Loucy (cell line): ENCODE results near the gene USPL1.
"Not testable (repeated sequence)": the region's sequence is repeated elsewhere in the genome, so short reads cannot be mapped to it uniquely, and the experiment has no call there.

ENCODE experiments used
- H2AFZ ChIP-seq: fragments of 200-600 bp; sonication (generic); 2 replicates; pipeline ENCODE4 v1.6.0; 2016; ENCODE audit warnings: antibody characterized with exemption, mild to moderate bottlenecking, low read length, moderate library complexity
- H3F3A ChIP-seq: fragments of 200-600 bp; 2 replicates; pipeline ENCODE4 v1.6.0; 2016; ENCODE audit warnings: antibody characterized with exemption, low read depth, mild to moderate bottlenecking
- H3K27me3 ChIP-seq: fragments of 200-600 bp; sonication (generic); 2 replicates; pipeline ENCODE4 v1.6.1; 2014; ENCODE audit warnings: low read length, mild to moderate bottlenecking; ENCODE audit not compliant: insufficient read depth, poor library complexity, severe bottlenecking
- H3K36me3 ChIP-seq: fragments of 200-600 bp; sonication (generic); 2 replicates; pipeline ENCODE4 v1.6.1; 2016; ENCODE audit warnings: low read length; ENCODE audit not compliant: insufficient read depth
- H3K4me1 ChIP-seq: fragments of 200-600 bp; sonication (generic); 2 replicates; pipeline ENCODE4 v1.5.1; 2014; ENCODE audit warnings: low read length, mild to moderate bottlenecking; ENCODE audit not compliant: insufficient read depth, poor library complexity, severe bottlenecking
- H3K4me2 ChIP-seq: fragments of 200-600 bp; sonication (generic); 2 replicates; pipeline ENCODE4 v1.6.0; 2014; ENCODE audit warnings: antibody characterized with exemption, low read length, low read depth, mild to moderate bottlenecking; ENCODE audit not compliant: poor library complexity, severe bottlenecking
- H3K4me3 ChIP-seq: fragments of 200-600 bp; sonication (generic); 2 replicates; pipeline ENCODE4 v1.5.1; 2014; ENCODE audit warnings: low read length, mild to moderate bottlenecking, mixed read lengths; ENCODE audit not compliant: poor library complexity, severe bottlenecking
- H3K79me2 ChIP-seq: fragments of 200-600 bp; sonication (generic); 2 replicates; pipeline ENCODE4 v1.6.1; 2014; ENCODE audit warnings: low read length; ENCODE audit not compliant: insufficient read depth
- H3K9ac ChIP-seq: fragments of 200-600 bp; sonication (generic); 2 replicates; pipeline ENCODE4 v1.6.0; 2014; ENCODE audit warnings: mild to moderate bottlenecking, low read depth, low read length, moderate library complexity; ENCODE audit not compliant: poor library complexity, severe bottlenecking
- H3K9me2 ChIP-seq: fragments of 200-600 bp; sonication (generic); replicated peaks from 2 replicates; pipeline ENCODE4 v1.6.1; 2016; ENCODE audit warnings: low read depth, low read length, mixed read lengths
- H3K9me3 ChIP-seq: fragments of 200-600 bp; sonication (generic); 2 replicates; pipeline ENCODE4 v1.6.1; 2014; ENCODE audit warnings: mild to moderate bottlenecking, antibody characterized with exemption, low read length, low read depth; ENCODE audit not compliant: insufficient read depth
- H4K20me1 ChIP-seq: fragments of 200-600 bp; sonication (generic); 2 replicates; pipeline ENCODE4 v1.6.0; 2014; ENCODE audit warnings: antibody characterized with exemption, low read length, mild to moderate bottlenecking; ENCODE audit not compliant: insufficient read depth, poor library complexity, severe bottlenecking
- CTCF ChIP-seq: fragments of 200-600 bp; sonication (generic); conservative IDR thresholded peaks from 2 replicates; pipeline ENCODE4 v1.5.1; 2014; ENCODE audit warnings: mild to moderate bottlenecking, antibody characterized with exemption, low read length
- EZH2phosphoT487 ChIP-seq: fragments of 200-600 bp; IDR thresholded peaks from 2 replicates; pipeline ENCODE4 v1.6.1; 2018; ENCODE audit warnings: antibody characterized with exemption, mild to moderate bottlenecking, moderate library complexity, borderline replicate concordance

The USPL1 gene

GRCh38 chr13:30647824-30648521, 30.3 kb downstream of the USPL1 start:
- H3K4me2 ChIP-seq = no peak overlapping the region
- TF ChIP-seq CTCF (no peak), EZH2phosphoT487 (no peak)
- no peaks in the 10 kb centered on the region for H3K27me3 ChIP-seq
- no peak overlapping the region for H2AFZ ChIP-seq
- no peaks in the 10 kb centered on the region for H4K20me1 ChIP-seq
- H3K4me1 ChIP-seq = peaks cover 28% of the 10 kb centered on the region
- peaks cover 82% of the 10 kb centered on the region for H3K36me3 ChIP-seq
- no peak overlapping the region for H3K9ac ChIP-seq
- H3K79me2 ChIP-seq = peaks cover 25% of the 10 kb centered on the region; the same call in 1 of the 2 replicates
- no peaks in the 10 kb centered on the region for H3K9me3 ChIP-seq
- H3K9me2 ChIP-seq = no peaks in the 10 kb centered on the region
- H3K4me3 ChIP-seq = no peak overlapping the region
- H3F3A ChIP-seq = 0 out of 2 replicates have a peak, but pooled peaks cover 4% of the 10 kb centered on the region

- Histone ChIP-seq H3K4me1 (peaks cover 34% of the 10 kb centered on the region), H3K9ac (no peak overlapping the region), H4K20me1 (no peaks in the 10 kb centered on the region)
These were observed 30.8 kb downstream of the USPL1 start for GRCh38 chr13:30648522-30649012.

GRCh38 chr13:30651648-30652047, 33.9 kb downstream of the USPL1 start:
- Histone ChIP-seq H3K79me2 (peaks cover 29% of the 10 kb centered on the region), H3F3A (peaks cover 16% of the 10 kb centered on the region), H3K36me3 (peaks cover 69% of the 10 kb centered on the region), H3K9ac (peak overlapping the region; percentile 42), H3K4me1 (peaks cover 61% of the 10 kb centered on the region)
- H3K4me3 ChIP-seq, H3K27me3 ChIP-seq, H2AFZ ChIP-seq, H3K9me2 ChIP-seq, H4K20me1 ChIP-seq, H3K9me3 ChIP-seq, H3K4me2 ChIP-seq: not testable (repeated sequence)

More at GRCh38 chr13:30648522-30649012, 30.8 kb downstream of the USPL1 start:
- H3K79me2 ChIP-seq = peaks cover 25% of the 10 kb centered on the region; the same call in 1 of the 2 replicates
- H2AFZ ChIP-seq = no peak overlapping the region
- H3K36me3 ChIP-seq = peaks cover 82% of the 10 kb centered on the region
- H3K9me2 ChIP-seq = no peaks in the 10 kb centered on the region
- H3F3A ChIP-seq = peaks cover 9% of the 10 kb centered on the region; the same call in 1 of the 2 replicates
- no peaks in the 10 kb centered on the region for H3K9me3 ChIP-seq
- no peak overlapping the region for H3K4me2 ChIP-seq
- no peak overlapping the region for H3K4me3 ChIP-seq
- TF ChIP-seq CTCF (no peak), EZH2phosphoT487 (no peak)
- H3K27me3 ChIP-seq = no peaks in the 10 kb centered on the region
